ENCODE results near the gene HIC1. TPM values are rescaled to one million over a fixed set of nuclear protein-coding genes. Genes with fewer than 3 reads are reported as not detected.

The HIC1 gene
- total and polyA plus RNA-seq, 2 experiments from 2014 or later, result 0.88 to 3.7 TPM

GRCh38 chr17:2024572-2025219 is 30.2 kb upstream of the HIC1 start:
- no peaks in the 10 kb centered on the region for H3K36me3 ChIP-seq
- H3K4me3 ChIP-seq, result peak overlapping the region; percentile 81
- no peak for TF ChIP-seq CTCF (IDR thresholded peaks at IDR 0.05; ENCODE audit: low read depth, low read length)
- H3K9me3 ChIP-seq (ENCODE audit: low read depth), result no peaks in the 10 kb centered on the region
- peak overlapping the region; percentile 48 for H3K27ac ChIP-seq
- H3K27me3 ChIP-seq, result peaks cover 10% of the 10 kb centered on the region
- no peak for DNase-seq (ENCODE audit: low read depth in 1 of 2, low spot score in 1 of 2)
- peaks cover 6% of the 10 kb centered on the region for H3K4me1 ChIP-seq (ENCODE audit: low read depth)

GRCh38 chr17:2025220-2025621 is 29.7 kb upstream of the HIC1 start, which contains the start of gene RTN4RL1:
Gene RTN4RL1, minus strand, starts transcription at chr17:2025334. Its CDS starts 469 bp downstream, at chr17:2024865.
- H3K27me3 ChIP-seq, result peaks cover 10% of the 10 kb centered on the region
- H3K4me1 ChIP-seq (ENCODE audit: low read depth), result peaks cover 6% of the 10 kb centered on the region
- H3K27ac ChIP-seq, result peak within 1 kb of the TSS; percentile 48
- H3K36me3 ChIP-seq, result no peaks in the 10 kb centered on the region
- peak; percentile 63 to 92 for DNase-seq (ENCODE audit: low read depth in 1 of 2, low spot score in 1 of 2)
- H3K9me3 ChIP-seq (ENCODE audit: low read depth), result no peaks in the 10 kb centered on the region
- H3K4me3 ChIP-seq, result peak within 1 kb of the TSS; percentile 81
- TF ChIP-seq CTCF (IDR thresholded peaks at IDR 0.05; ENCODE audit: low read depth, low read length), result no peak

- H3K4me3 ChIP-seq, result peak overlapping the region; percentile 81
- no peaks in the 10 kb centered on the region for H3K36me3 ChIP-seq
- H3K9me3 ChIP-seq (ENCODE audit: low read depth), result no peaks in the 10 kb centered on the region
- H3K27ac ChIP-seq, result peak overlapping the region; percentile 48
- TF ChIP-seq CTCF (IDR thresholded peaks at IDR 0.05; ENCODE audit: low read depth, low read length), result peak; percentile 74
- peaks cover 10% of the 10 kb centered on the region for H3K27me3 ChIP-seq
- peaks cover 6% of the 10 kb centered on the region for H3K4me1 ChIP-seq (ENCODE audit: low read depth)
- DNase-seq (ENCODE audit: low read depth in 1 of 2, low spot score in 1 of 2), result peak; percentile 75 to 89
These were observed 29.1 kb upstream of the HIC1 start for GRCh38 chr17:2025622-2026309.

- H3K27ac ChIP-seq, result no peak overlapping the region
- no peak overlapping the region for H3K4me3 ChIP-seq
- no peaks in the 10 kb centered on the region for H3K9me3 ChIP-seq (ENCODE audit: low read depth)
- peak in 1 of 2 donors; percentile 53 for DNase-seq (ENCODE audit: low read depth in 1 of 2, low spot score in 1 of 2)
- peaks cover 11% of the 10 kb centered on the region for H3K4me1 ChIP-seq (ENCODE audit: low read depth)
- peaks cover 8% of the 10 kb centered on the region for H3K27me3 ChIP-seq
- TF ChIP-seq CTCF (IDR thresholded peaks at IDR 0.05; ENCODE audit: low read depth, low read length), result no peak
- no peaks in the 10 kb centered on the region for H3K36me3 ChIP-seq
These were observed 27.2 kb upstream of the HIC1 start for GRCh38 chr17:2027528-2028233.

- H3K27me3 ChIP-seq, result peaks cover 6% of the 10 kb centered on the region
- no peaks in the 10 kb centered on the region for H3K9me3 ChIP-seq (ENCODE audit: low read depth)
- no peak overlapping the region for H3K27ac ChIP-seq
- no peak for DNase-seq (ENCODE audit: low read depth in 1 of 2, low spot score in 1 of 2)
- TF ChIP-seq CTCF (IDR thresholded peaks at IDR 0.05; ENCODE audit: low read depth, low read length), result no peak
- no peaks in the 10 kb centered on the region for H3K36me3 ChIP-seq
- no peak overlapping the region for H3K4me3 ChIP-seq
- peaks cover 6% of the 10 kb centered on the region for H3K4me1 ChIP-seq (ENCODE audit: low read depth)
These were observed 26.7 kb upstream of the HIC1 start for GRCh38 chr17:2028234-2028614.
